Measurements from ENCODE around the gene ESYT1. TPM values are rescaled to one million over a fixed set of nuclear protein-coding genes. Genes with fewer than 3 reads are reported as not detected.

Gene ESYT1
- total and polyA plus RNA-seq, 9 of the 15 experiments (the other 6 are each of a cell fraction or from before 2014, with no cell fraction given) = 132 to 420 (median 164) TPM

- no peak for TF ChIP-seq ZNF318 (IDR thresholded peaks at IDR 0.05; ENCODE audit: borderline replicate concordance in 1 of 2, low read depth in 1 of 2)
- TF ChIP-seq YY1 (IDR thresholded peaks at IDR 0.05; ENCODE audit: borderline replicate concordance in 1 of 3, control insufficient read depth in 1 of 3, extremely low read depth in 1 of 3, insufficient read depth in 3 of 3, insufficient read length in 1 of 3, insufficient replicate concordance in 2 of 3, low read depth in 1 of 3, low read length in 2 of 3) = no peak
- no peak for TF ChIP-seq IRF2 (CRISPR knock-in tag; IDR thresholded peaks at IDR 0.05)
- TF ChIP-seq ZNF184 (CRISPR knock-in tag; IDR thresholded peaks at IDR 0.05) = no peak
- no peak for TF ChIP-seq GABPB2 (CRISPR knock-in tag; conservative IDR thresholded peaks at IDR 0.05)
- TF ChIP-seq KAT8 (IDR thresholded peaks at IDR 0.05; ENCODE audit: low read depth) = no peak
- TF ChIP-seq ID3 (CRISPR knock-in tag; IDR thresholded peaks at IDR 0.05) = no peak
- no peak for TF ChIP-seq ID3 (tag; IDR thresholded peaks at IDR 0.05)
- peak; percentile 44; the same call in 1 of the 2 replicates for TF ChIP-seq ZNF740 (CRISPR knock-in tag; IDR thresholded peaks at IDR 0.05)
- TF ChIP-seq ZNF740 (tag; IDR thresholded peaks at IDR 0.05) = no peak
- no peak for TF ChIP-seq PHF8 (IDR thresholded peaks at IDR 0.05; ENCODE audit: borderline replicate concordance, low read length)
Observed at GRCh38 chr12:56163533-56164344, 35.7 kb downstream of the ESYT1 start (continued).

Measured in K562 (cell line).